Measurements from ENCODE around the gene PLAC1.
A peak's percentile ranks its signal among the peaks of the same experiment; 100 is the strongest.

GRCh38 chrX:134520860-134521390 is 137.3 kb downstream of the PLAC1 start:
- TF ChIP-seq CTCF (IDR thresholded peaks at IDR 0.05; ENCODE audit: low read depth, low read length) (peak; percentile 73), EZH2phosphoT487 (IDR thresholded peaks at IDR 0.05; ENCODE audit: low read depth) (no peak)

Measured in OCI-LY3 (cell line).